ENCODE data around the gene KCNAB3. TPM values are rescaled to one million over a fixed set of nuclear protein-coding genes. Genes with fewer than 3 reads are reported as not detected.

Gene KCNAB3
- total RNA-seq (2011; cell fraction: chromatin; rRNA removed; ENCODE audit: low replicate concordance), result 14.8 and 28.1 TPM in 2 replicates
- 13.9 and 14.7 TPM in 2 replicates for total RNA-seq (2011; cell fraction: nucleolus; rRNA removed)
- 9.6 and 13.6 TPM in 2 replicates for total RNA-seq (2011; cell fraction: nucleoplasm; rRNA removed)
- total RNA-seq (2014; rRNA removed) (0.37 and 1.3 TPM in 2 replicates), total RNA-seq (2014; rRNA removed; fragmentation: Illumina TruSeq; extraction: Trizol) (0.70 and 0.76 TPM in 2 replicates), total RNA-seq (2015; rRNA removed; fragmentation: Illumina TruSeq; extraction: Trizol) (0.57 and 0.69 TPM in 2 replicates), total RNA-seq (2021) (1.7 and 2.5 TPM in 2 replicates), polyA plus RNA-seq (2011; rRNA removed) (1.1 and 2.0 TPM in 2 replicates), polyA plus RNA-seq (2014; fragmentation: Illumina TruSeq; extraction: Trizol) (0.61 and 1.4 TPM in 2 replicates), polyA plus RNA-seq (2014; fragmentation: Nextera tagmentation; extraction: Ambion mirVana) (under 1 TPM; 0.03 to 0.17 TPM), polyA plus RNA-seq (2014; rRNA removed) (1.0 and 2.1 TPM in 2 replicates), polyA minus RNA-seq (2011; rRNA and poly(A)+ RNA removed) (0.66 and 0.81 TPM in 2 replicates), Bru-seq, nascent RNA (percentile 39 among the genes with signal in this experiment), BruChase-seq, experiment 1, labeled RNA remaining after a 2-hour chase (percentile 33 among the genes with signal in this experiment), BruChase-seq, experiment 2, labeled RNA remaining after a 6-hour chase (percentile 46 among the genes with signal in this experiment)
- 0.61 and 0.74 TPM in 2 replicates for polyA plus RNA-seq (2011; cell fraction: cytosol; rRNA removed)
- 17.8 and 23.2 TPM in 2 replicates for polyA plus RNA-seq (2011; cell fraction: nucleus; rRNA removed)
- polyA plus RNA-seq (2012), result 1.8 and 4.0 TPM in 2 replicates
- polyA minus RNA-seq (2011; cell fraction: cytosol; rRNA and poly(A)+ RNA removed), result not detected in 2 replicates
- polyA minus RNA-seq (2011; cell fraction: nucleus; rRNA and poly(A)+ RNA removed), result 2.7 and 3.3 TPM in 2 replicates
- long read RNA-seq, experiment 1, partial matches to known transcripts, result 2 of 4 reads
- long read RNA-seq, experiment 1, other reads (novel, unspliced or antisense), result 2 of 4 reads
- long read RNA-seq, experiment 2, result 0 reads
- long read RNA-seq, experiment 3, result 0 reads

DNA sequence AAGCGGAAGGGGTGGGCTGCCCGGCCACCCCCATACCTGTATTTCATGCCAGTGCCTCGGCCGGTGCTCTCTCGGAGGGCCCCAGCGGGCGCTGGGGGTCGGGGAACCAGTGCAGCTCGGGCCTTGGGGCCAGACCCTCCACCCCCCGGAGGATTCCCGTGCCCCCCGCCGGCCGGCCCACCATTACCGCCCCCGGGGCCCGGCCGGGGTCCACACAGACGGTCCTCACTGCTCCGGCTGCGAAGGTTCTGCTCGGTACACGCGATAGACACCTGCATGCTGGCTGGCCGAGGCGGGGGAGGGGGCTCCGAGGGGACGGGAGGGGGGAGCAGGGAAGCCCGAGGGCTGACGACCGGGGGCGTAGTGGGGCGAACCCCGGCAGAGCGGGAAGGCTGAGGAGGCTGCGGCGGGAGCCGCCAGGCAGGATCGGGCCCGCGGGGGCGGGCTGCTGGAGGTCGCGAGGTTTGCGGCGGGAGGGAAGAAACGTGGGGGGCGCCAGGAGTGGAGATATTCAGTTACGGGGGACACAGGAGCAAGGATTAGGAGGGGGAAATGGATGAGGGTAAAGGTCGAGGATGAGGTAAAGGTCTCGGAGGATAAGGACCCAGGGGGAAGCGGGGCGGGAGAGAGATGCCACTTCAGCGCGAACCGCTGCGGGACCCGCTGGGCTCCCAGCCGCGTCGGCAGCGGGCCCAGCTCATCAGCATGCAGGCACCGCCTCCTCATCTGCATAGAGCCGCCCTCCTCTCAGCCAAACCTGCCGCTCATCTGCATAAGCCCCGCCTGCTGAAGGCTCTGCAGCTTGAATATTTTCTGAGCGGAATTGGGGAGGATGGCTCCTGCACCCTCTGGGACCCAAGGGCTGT, at the start of gene KCNAB3:
Gene KCNAB3, minus strand, starts transcription at position 699 of the 866 bp plus-strand sequence. Its CDS starts 421 bp downstream, at position 278.
- no peak within 1 kb of the TSS for H3K4me3 ChIP-seq
- H4K20me1 ChIP-seq (replicated peaks; ENCODE audit: control insufficient read depth, insufficient read depth, low read length), result no peaks in the 10 kb centered on the region; the same call in 1 of the 2 replicates
- TF ChIP-seq EGR1 (conservative IDR thresholded peaks at IDR 0.05) (0 out of 2 replicates have a peak, but pooled peaks have one; percentile 16), SP1 (CRISPR knock-in tag; IDR thresholded peaks at IDR 0.05) (0 out of 2 replicates have a peak, but pooled peaks have one; percentile 27), TCF3 (CRISPR knock-in tag; IDR thresholded peaks at IDR 0.05) (no peak), EHMT2 (IDR thresholded peaks at IDR 0.05) (no peak), ZBTB33 (CRISPR knock-in tag; IDR thresholded peaks at IDR 0.05) (peak; percentile 71), ATF3 (IDR thresholded peaks at IDR 0.05) (peak; percentile 39; the same call in 1 of the 2 replicates), ATF3 (CRISPR knock-in tag; conservative IDR thresholded peaks at IDR 0.05) (no peak)
- in situ Hi-C loops (cut with MboI), result no loop called here
- no TSS peak for BruUV-seq (replicated peaks)
- H3K36me3 ChIP-seq (ENCODE audit: control insufficient read depth, insufficient read depth, low read length), result peaks cover 8% of the 10 kb centered on the region; the same call in 1 of the 3 replicates
- ChIA-PET POLR2A (interaction anchor here (0.6 to 1.0 kb wide), 3 partner anchors 11 to 85 kb away, joined by 3 to 5 read pairs (median 3); partner anchors contain the start of gene RNF227), CTCF (ENCODE audit: low intra/inter-chr PET ratio) (no interaction called here)
- H2AFZ ChIP-seq (ENCODE audit: low read depth, low read length), result no peak within 1 kb of the TSS
- H3K9ac ChIP-seq (ENCODE audit: insufficient read depth in 1 of 2, low read depth in 2 of 2, low read length in 2 of 2), result no peak within 1 kb of the TSS
- no peak within 1 kb of the TSS for H3K27ac ChIP-seq (ENCODE audit: extremely low read depth, low read depth, low read length)
- H3K27me3 ChIP-seq (ENCODE audit: control insufficient read depth in 2 of 2, insufficient read depth in 2 of 2, low read length in 2 of 2), result no peaks in the 10 kb centered on the region
- H3K4me2 ChIP-seq (ENCODE audit: insufficient read depth, low read length), result no peak within 1 kb of the TSS
- WGBS (ENCODE audit: insufficient coverage, low coverage, missing lambda C conversion rate), result 93% methylated on average over 6 of the region's 67 CpGs
- H3K9me3 ChIP-seq (replicated peaks; ENCODE audit: control insufficient read depth, insufficient read depth, low read depth, low read length), result no peaks in the 10 kb centered on the region
- peak in 3 of 4 experiments; percentile 20 to 22 (median 20) for DNase-seq (ENCODE audit: extremely low read depth in 1 of 4, low spot score in 3 of 4)
- FAIRE-seq, result no peak
- no peak for ATAC-seq
- no peaks in the 10 kb centered on the region for H3K9me1 ChIP-seq (ENCODE audit: control insufficient read depth, insufficient read depth, low read length)
- peaks cover 34% of the 10 kb centered on the region for H3K79me2 ChIP-seq (ENCODE audit: control insufficient read depth, insufficient read depth, low read length)
- H3K4me1 ChIP-seq (replicated peaks in 1 of 2; ENCODE audit: control insufficient read depth in 2 of 2, insufficient read depth in 2 of 2, low read length in 2 of 2), result peaks cover 10 to 12% of the 10 kb centered on the region in 2 experiments; a peak in 3 of 5 replicates
- intact Hi-C loops (cut with micrococcal nuclease), result no loop called here

All from K562 (cell line).